ENCODE measurements around the gene NUTM1.
"Not testable (repeated sequence)": the region's sequence is repeated elsewhere in the genome, so short reads cannot be mapped to it uniquely, and the experiment has no call there.

Gene NUTM1

GRCh38 chr15:34337557-34338306 lies 5.4 kb upstream of the NUTM1 start, which contains the start of gene SLC12A6:
Gene SLC12A6 (minus strand): TSS chr15:34337781. CDS start chr15:34336680, 1,101 bp downstream.
- DNase-seq: peak; percentile 80

- no peak for DNase-seq
Measured at GRCh38 chr15:34338347-34338746, 4.8 kb upstream of the NUTM1 start.

- DNase-seq: no peak
Measured at GRCh38 chr15:34339946-34340345, 3.2 kb upstream of the NUTM1 start.

GRCh38 chr15:34341381-34342212 lies 1.5 kb upstream of the NUTM1 start:
- DNase-seq: no peak

- DNase-seq: not testable (repeated sequence)
Measured at GRCh38 chr15:34342213-34342736, 840 bp upstream of the NUTM1 start.

GRCh38 chr15:34347951-34348638 lies 5.0 kb downstream of the NUTM1 start:
- no peak for DNase-seq

- DNase-seq: no peak
Measured at GRCh38 chr15:34348735-34349300, 5.7 kb downstream of the NUTM1 start.

- no peak for DNase-seq
Measured at GRCh38 chr15:34349769-34350168, 6.7 kb downstream of the NUTM1 start.

- DNase-seq: not testable (repeated sequence)
Measured at GRCh38 chr15:34352996-34353395, 9.9 kb downstream of the NUTM1 start.

- DNase-seq: no peak
Measured at GRCh38 chr15:34353627-34354026, 10.5 kb downstream of the NUTM1 start.

- no peak for DNase-seq
Measured at GRCh38 chr15:34354286-34354685, 11.2 kb downstream of the NUTM1 start.

- no peak for DNase-seq
Measured at GRCh38 chr15:34355241-34355640, 12.1 kb downstream of the NUTM1 start.

GRCh38 chr15:34357653-34358052 lies 14.5 kb downstream of the NUTM1 start:
- no peak for DNase-seq

- DNase-seq: no peak
Measured at GRCh38 chr15:34358367-34358766, 15.3 kb downstream of the NUTM1 start.

GRCh38 chr15:34358948-34359347 lies 15.8 kb downstream of the NUTM1 start:
- DNase-seq: no peak

- no peak for DNase-seq
Measured at GRCh38 chr15:34359416-34359815, 16.3 kb downstream of the NUTM1 start.

GRCh38 chr15:34360298-34360697 lies 17.2 kb downstream of the NUTM1 start:
- no peak for DNase-seq

GRCh38 chr15:34361278-34361677 lies 18.2 kb downstream of the NUTM1 start:
- DNase-seq: no peak

GRCh38 chr15:34362047-34362773 lies 19.1 kb downstream of the NUTM1 start:
- no peak for DNase-seq

- no peak for DNase-seq
Measured at GRCh38 chr15:34364041-34364440, 20.9 kb downstream of the NUTM1 start.

GRCh38 chr15:34365091-34365825 lies 22.1 kb downstream of the NUTM1 start:
- DNase-seq: no peak

All from NCI-H226 (cell line).